Measurements from ENCODE around the gene TRIM2. TPM values are rescaled to one million over a fixed set of nuclear protein-coding genes. Genes with fewer than 3 reads are reported as not detected.

TRIM2 gene
- total RNA-seq, 1 donor from 2014 or later: 28.7 TPM

GRCh38 chr4:153291562-153291961 lies 87.3 kb downstream of the TRIM2 start:
- H3K9me3 ChIP-seq: no peaks in the 10 kb centered on the region
- no peak overlapping the region for H3K4me3 ChIP-seq
- intact Hi-C loops (cut with DNase I): no loop called here
- H3K27ac ChIP-seq: no peak overlapping the region
- TF ChIP-seq POLR2A (IDR thresholded peaks at IDR 0.05) (no peak), CTCF (IDR thresholded peaks at IDR 0.05) (no peak), POLR2AphosphoS5 (IDR thresholded peaks at IDR 0.05; ENCODE audit: insufficient read depth in 1 of 2, low read depth in 1 of 2) (no peak)
- H3K4me1 ChIP-seq: peaks cover 9% of the 10 kb centered on the region
- H3K36me3 ChIP-seq: peaks cover 0 to 9% of the 10 kb centered on the region in 2 donors
- H3K27me3 ChIP-seq: no peaks in the 10 kb centered on the region
- no peak for DNase-seq (ENCODE audit: extremely low spot score in 2 of 2)

GRCh38 chr4:153292897-153293741 lies 88.9 kb downstream of the TRIM2 start:
- no peak for DNase-seq (ENCODE audit: extremely low spot score in 2 of 2)
- Histone ChIP-seq H3K27me3 (no peaks in the 10 kb centered on the region), H3K4me1 (peaks cover 24% of the 10 kb centered on the region), H3K27ac (no peak overlapping the region), H3K9me3 (no peaks in the 10 kb centered on the region), H3K36me3 (peaks cover 0 to 9% of the 10 kb centered on the region in 2 donors), H3K4me3 (no peak overlapping the region)
- TF ChIP-seq POLR2A (IDR thresholded peaks at IDR 0.05) (no peak), POLR2AphosphoS5 (IDR thresholded peaks at IDR 0.05; ENCODE audit: insufficient read depth in 1 of 2, low read depth in 1 of 2) (no peak)
- intact Hi-C loops (cut with DNase I): no loop called here

GRCh38 chr4:153293742-153294057 lies 89.5 kb downstream of the TRIM2 start:
- no peak overlapping the region for H3K4me3 ChIP-seq
- H3K36me3 ChIP-seq: peaks cover 0 to 9% of the 10 kb centered on the region in 2 donors
- intact Hi-C loops (cut with DNase I): no loop called here
- H3K9me3 ChIP-seq: no peaks in the 10 kb centered on the region
- H3K27ac ChIP-seq: no peak overlapping the region
- TF ChIP-seq CTCF (IDR thresholded peaks at IDR 0.05) (no peak), POLR2AphosphoS5 (IDR thresholded peaks at IDR 0.05; ENCODE audit: insufficient read depth in 1 of 2, low read depth in 1 of 2) (no peak), POLR2A (IDR thresholded peaks at IDR 0.05) (no peak)
- no peaks in the 10 kb centered on the region for H3K27me3 ChIP-seq
- H3K4me1 ChIP-seq: peaks cover 25% of the 10 kb centered on the region
- no peak for DNase-seq (ENCODE audit: extremely low spot score in 2 of 2)

- Histone ChIP-seq H3K27me3 (no peaks in the 10 kb centered on the region), H3K4me3 (no peak overlapping the region), H3K36me3 (peaks cover 0 to 10% of the 10 kb centered on the region in 2 donors), H3K27ac (no peak overlapping the region), H3K4me1 (peaks cover 25% of the 10 kb centered on the region), H3K9me3 (no peaks in the 10 kb centered on the region)
- no peak for DNase-seq (ENCODE audit: extremely low spot score in 2 of 2)
- TF ChIP-seq POLR2A (IDR thresholded peaks at IDR 0.05): no peak
- peak in 1 of 2 donors; percentile 52 for TF ChIP-seq POLR2AphosphoS5 (IDR thresholded peaks at IDR 0.05; ENCODE audit: insufficient read depth in 1 of 2, low read depth in 1 of 2)
- TF ChIP-seq CTCF (IDR thresholded peaks at IDR 0.05): no peak
- intact Hi-C loops (cut with DNase I): no loop called here
These were observed 90.4 kb downstream of the TRIM2 start for GRCh38 chr4:153294631-153295030.

GRCh38 chr4:153295131-153295755 lies 91.0 kb downstream of the TRIM2 start:
- Histone ChIP-seq H3K9me3 (no peaks in the 10 kb centered on the region), H3K4me3 (no peak overlapping the region), H3K36me3 (peaks cover 0 to 16% of the 10 kb centered on the region in 2 donors), H3K4me1 (peaks cover 25% of the 10 kb centered on the region), H3K27ac (no peak overlapping the region), H3K27me3 (no peaks in the 10 kb centered on the region)
- intact Hi-C loops (cut with DNase I): no loop called here
- no peak for DNase-seq (ENCODE audit: extremely low spot score in 2 of 2)
- TF ChIP-seq POLR2A (IDR thresholded peaks at IDR 0.05) (no peak), CTCF (IDR thresholded peaks at IDR 0.05) (no peak), POLR2AphosphoS5 (IDR thresholded peaks at IDR 0.05; ENCODE audit: insufficient read depth in 1 of 2, low read depth in 1 of 2) (no peak)

Data from vagina (tissue), 2 donors.